ENCODE results near the gene NID2.
A peak's percentile ranks its signal among the peaks of the same experiment; 100 is the strongest.

Gene NID2

DNA sequence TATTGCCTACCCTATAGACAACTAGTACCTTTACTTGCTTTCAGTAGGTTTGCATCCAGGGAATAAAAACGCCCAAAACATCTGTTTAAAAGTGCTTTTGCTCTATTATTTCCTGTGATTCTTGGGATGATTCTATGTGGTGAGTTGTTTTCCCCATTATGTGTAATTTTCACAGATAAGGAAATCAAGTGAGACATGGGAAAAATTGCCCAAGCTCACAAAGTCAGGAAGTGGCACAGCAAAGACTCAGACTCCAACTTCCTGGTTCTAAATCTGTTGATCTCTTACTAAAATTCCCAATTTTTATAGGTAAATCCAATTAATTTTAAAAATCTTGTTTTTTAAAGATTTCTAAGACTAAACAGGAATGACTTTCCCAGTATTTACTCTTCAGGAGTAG lies 39.0 kb downstream of the NID2 start:
- no peak for DNase-seq (ENCODE audit: low read depth in 2 of 2)

DNA sequence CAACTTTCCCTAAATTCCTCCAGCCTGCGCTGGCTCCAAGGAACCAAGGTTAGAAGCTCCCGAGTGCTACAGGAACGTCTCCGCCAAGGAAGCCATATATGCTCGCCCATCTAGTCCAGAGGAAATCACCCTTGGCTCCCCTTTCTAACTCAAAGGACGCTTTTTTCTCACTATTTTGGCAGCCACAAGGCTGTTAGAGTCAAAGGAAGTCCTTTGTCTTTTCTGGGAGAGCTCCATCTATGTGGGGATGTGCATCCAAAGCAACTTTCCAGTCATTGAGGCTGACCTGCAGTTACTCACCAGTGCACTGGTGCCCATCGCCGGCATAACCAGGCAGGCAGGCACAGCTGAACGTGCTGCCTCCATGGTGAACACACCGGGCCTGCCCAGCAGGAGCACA lies 42.0 kb downstream of the NID2 start:
- DNase-seq (ENCODE audit: low read depth in 2 of 2), result no peak

DNA sequence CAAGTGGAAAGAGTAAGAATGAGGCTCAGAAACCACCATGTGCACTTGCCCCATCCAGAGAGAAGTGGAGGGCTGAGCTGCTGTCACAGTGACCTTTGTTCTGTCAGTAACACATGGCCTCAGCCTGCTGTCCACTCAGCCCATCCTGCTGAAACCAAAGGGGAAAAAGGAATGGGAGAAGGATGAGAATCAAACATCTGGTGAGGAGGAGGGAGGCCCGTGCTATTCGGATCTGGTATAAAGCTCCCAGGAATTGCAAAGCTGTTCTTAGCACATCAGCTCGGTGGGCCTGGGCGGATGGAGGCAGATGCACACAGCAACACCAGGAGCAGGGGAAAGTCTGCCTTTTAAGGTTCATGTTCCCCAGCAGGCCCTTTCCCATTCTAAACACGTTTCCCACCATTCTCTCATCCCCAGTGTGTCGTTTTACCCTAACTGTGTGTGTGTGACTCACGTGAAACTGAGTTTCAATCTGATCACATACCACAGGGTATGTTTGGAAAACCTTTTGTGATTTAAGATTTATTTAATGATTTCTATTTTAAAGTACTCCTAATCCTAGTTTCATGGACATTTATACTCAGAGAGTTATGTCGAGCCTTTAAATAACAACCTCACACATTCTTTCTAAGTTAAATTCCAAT lies 42.7 kb downstream of the NID2 start:
- no peak for DNase-seq (ENCODE audit: low read depth in 2 of 2)

DNA sequence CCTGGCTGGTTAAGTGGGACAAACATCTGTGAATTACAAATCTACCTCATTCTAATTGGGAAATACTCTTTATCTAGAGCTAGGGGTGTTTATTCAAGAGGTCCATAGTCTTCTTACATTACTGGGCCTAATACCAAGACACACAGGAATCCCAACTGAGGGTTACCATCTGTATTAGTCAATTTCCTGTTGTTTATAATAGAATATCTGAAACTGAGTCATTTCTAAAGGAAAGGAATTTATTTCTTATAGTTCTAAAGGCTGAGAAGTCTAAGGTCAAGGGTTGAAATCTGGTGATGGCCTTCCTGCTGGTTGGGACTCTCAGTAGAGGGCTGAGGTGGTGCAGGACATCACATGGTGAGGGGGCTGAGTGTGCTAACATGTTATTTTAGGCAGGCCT lies 43.5 kb downstream of the NID2 start:
- DNase-seq (ENCODE audit: low read depth in 2 of 2), result no peak

DNA sequence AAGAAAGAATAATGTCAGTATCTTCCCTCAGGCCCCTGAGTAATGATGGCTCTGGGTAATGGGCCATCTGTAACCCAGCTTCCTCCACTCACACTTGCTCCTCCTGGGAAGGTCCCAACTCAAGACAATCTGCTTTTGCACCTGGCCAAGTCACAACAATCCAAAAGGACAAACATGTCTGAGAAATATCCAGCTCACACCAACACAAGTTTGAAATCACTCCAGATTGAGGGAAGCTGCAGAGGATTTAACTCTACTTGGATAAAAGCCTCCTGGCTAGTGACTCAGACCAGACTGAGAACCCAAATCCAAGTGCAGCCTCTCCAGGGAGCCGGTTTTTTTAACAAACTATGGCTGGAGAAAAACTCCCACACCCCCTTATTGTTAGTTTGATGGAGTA lies 45.3 kb downstream of the NID2 start:
- no peak for DNase-seq (ENCODE audit: low read depth in 2 of 2)

DNA sequence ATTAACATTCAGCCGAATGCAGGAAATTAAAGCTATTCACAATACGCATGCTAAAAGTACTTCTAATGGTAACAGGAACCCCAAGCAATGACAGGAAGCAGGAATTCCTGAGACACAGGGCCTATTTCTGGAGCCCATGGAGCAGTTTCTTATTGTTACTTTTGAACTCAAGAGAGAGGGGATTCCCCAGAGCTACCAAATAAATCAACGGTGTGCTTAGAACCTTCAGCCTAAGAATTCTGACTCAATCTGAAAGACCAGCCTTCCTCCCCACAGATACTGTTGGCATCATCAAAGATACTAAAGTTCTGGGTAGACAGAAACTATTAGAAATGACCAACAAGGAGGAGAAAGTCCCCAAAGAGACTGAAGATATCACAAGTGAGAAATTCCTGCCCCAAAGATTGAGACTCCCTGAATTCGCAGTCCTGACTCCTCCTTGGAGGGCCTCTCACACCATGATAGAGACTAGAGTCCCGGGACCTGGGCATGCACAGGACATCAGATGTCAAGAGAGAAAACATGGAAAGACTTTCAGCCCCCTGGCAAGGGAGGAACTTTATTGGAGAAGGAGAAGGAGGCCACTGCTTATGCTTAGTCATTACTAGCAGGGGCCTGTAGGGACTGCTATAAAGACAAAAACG lies 46.8 kb downstream of the NID2 start:
- no peak for DNase-seq (ENCODE audit: low read depth in 2 of 2)

DNA sequence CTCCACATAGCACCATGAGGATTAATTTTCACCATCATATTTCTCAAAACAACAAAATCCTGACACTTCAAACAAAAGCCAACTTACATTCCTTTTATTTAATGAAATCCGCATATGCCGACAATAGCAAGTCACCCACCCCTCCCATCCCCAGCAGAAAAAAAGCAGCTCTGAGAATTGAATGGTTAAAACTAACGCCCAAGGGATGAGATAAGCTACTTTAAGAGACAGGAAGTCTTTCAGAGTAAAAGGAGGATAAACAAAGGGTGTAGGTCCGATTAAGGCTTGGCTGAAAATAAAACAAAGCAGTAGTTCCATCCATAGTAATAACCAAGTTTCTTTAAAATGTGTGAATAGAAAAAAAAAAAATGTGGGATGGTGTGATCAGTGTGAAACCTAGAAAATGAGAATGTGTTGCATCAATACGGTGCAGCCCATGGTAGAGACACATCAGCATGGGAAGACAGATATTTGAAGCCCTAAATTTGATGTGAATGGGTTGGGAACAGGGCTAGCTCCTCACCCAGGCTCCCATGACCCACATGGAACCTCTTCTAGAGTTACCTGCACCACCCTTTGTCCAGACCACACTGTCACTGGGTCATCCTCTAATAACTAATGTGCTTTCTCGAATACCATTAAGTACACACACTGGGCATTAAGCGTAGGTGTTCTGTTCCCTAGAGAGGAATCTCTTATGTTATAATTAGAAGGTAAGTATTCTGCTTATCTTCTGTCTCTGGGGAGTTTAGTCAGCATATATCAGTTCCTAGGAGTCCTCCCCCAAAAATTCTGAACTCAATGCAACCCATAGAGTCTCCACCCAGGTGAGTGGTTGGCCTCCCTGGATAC lies 47.8 kb downstream of the NID2 start:
- DNase-seq (ENCODE audit: low read depth in 2 of 2), result no peak

DNA sequence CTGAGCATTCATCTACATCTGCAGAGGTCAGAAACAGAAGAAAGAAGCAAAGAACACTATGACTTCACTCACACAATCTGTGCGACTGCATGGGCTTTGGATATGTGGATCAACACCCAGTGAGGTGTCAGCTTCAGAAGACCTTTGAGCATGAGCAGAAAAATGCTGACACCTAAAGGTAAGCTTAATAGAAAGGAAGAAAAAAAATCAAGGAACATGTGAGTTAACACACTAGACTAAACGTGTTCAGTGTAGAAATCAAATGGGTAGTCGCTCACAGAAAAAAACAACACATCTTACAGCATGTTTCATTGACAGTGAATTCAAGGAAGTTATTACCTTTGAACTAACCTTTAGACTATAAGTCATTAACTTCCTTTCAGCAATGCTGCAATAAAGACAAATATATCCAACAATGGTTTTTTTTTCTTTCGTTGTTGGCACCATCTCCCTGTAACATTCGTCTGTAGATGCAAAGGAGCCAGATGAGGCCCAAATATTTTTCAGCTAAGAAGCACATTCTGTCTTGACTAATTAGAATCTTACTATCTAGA lies 48.6 kb downstream of the NID2 start:
- no peak for DNase-seq (ENCODE audit: low read depth in 2 of 2)

DNA sequence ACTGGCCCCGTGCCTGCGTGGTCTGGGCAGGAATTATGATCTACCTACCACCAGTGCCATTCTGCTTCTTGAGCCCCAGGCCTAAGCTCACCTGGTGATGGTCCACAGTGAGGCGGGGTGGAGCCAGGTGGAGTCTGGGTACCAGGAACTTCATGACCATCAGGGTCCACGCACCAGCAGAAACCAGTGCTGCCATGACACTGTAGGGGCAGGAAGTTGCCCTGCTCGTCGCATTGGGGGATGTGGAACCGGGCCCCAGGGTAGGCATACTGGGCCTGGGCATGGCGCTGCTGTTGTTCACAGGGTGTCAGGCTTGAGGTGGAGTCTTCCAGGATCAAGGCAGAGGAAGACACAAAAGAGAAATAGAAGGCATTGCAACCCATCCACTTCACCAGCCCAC lies 49.9 kb downstream of the NID2 start:
- no peak for DNase-seq (ENCODE audit: low read depth in 2 of 2)

DNA sequence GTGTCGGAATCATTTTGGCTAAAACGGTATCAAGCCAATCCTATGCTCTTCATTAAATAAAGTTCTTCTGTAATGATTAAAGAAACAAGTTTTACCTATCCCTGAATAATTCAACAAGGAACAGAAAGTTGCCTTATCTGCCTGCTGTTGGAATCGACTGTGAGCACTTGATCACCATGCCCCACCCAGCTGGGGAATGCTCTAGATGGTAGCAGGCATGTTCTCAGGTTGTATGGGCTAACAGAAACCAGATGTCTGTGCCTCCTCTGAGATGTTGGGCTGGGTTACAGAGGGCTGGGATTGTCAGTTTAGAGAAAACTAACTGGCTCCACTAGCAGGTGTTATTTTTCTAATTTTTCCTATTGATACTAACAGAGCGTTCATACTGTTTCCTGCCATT lies 50.6 kb downstream of the NID2 start:
- DNase-seq (ENCODE audit: low read depth in 2 of 2), result no peak

DNA sequence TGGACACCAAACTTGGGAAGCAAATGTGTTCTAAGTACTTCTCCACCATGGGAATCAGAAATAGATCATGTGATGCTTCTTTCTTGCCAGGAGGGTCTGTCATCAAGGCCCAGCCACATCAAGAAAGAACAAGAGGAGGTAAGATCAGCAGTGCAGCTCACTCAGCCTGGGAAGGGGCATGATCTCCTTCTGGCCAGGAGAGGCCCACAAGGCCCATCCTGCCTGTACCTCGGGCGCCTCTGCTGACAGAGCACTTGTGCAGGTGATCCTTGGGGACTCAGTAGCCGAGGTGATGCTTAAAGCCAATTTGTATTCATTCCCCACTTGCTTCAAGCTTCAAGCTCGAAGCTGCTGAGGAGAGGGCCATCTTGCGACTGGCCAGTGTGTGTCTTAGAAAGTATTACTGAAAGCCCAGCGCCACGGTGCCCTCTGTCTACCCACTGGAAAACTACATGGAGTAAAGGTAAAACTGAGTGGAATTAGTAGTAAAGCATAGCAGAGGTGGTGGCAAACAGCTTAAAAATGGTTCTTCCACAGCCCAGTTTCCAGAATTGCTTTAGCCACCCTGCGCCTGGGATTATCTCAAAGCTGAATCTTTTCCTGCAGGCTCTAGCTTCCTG lies 53.3 kb downstream of the NID2 start:
- DNase-seq (ENCODE audit: low read depth in 2 of 2), result no peak

DNA sequence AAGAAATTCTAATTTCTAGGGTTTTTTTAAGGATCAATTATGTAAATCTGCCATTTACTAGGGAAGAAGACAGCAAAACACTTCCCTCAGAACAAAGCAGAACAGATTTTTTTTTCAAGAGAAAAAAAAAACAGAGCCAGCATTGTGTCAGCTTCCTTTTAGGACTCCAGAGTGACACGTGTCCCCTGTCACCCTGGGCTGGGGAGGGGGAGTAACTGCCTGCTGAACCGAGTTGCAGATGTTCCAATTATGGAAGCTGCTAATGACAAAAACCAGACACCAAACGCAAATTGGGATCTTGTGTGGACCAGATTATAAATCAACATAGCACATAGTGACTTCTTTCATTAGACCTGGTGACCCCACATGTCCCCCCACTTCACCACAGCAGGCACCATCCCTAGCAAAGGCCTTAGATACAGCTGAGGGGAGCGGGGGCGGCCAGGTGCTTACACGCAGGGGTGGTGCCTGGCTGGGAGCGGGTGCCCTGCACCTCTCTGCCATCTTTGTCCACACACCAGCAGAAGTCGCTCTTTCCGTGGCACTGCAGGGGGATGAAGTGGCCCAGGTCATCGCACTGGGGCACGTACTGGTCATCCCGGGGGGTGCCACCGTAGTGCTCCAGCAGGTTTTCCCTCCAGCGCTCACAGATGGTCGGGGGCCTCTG lies 54.1 kb downstream of the NID2 start:
- no peak for DNase-seq (ENCODE audit: low read depth in 2 of 2)

DNA sequence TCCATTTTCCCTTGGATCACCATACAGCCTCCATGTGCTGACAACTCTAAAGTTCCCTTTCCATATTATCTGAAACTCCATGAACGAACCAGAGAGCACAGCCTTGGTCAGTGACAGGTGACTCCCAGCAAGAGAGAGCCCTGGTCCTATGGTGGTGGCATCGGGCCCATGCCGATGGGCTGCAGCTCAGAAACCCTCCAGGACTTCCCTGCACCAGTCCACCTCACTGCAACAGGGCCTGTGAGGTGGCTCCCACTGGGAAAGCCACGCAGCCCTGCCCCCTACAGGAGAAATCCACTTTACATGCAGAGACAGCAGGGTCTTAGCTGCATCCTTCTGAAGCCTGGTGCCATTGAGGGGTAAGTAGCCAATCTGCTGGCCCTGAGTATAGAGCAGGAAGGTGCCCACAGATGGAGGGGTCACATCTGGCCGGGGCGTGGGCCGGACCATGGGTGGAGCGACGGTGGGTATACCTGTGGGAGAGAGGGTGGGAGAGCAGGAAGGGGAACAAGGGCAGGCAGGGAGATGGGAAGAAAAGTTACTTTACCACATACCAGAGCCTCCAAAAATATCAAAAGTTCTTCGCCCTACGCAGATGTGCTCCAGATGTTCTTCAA lies 54.8 kb downstream of the NID2 start:
- DNase-seq (ENCODE audit: low read depth in 2 of 2), result peak in 1 of 2 donors; percentile 9

DNA sequence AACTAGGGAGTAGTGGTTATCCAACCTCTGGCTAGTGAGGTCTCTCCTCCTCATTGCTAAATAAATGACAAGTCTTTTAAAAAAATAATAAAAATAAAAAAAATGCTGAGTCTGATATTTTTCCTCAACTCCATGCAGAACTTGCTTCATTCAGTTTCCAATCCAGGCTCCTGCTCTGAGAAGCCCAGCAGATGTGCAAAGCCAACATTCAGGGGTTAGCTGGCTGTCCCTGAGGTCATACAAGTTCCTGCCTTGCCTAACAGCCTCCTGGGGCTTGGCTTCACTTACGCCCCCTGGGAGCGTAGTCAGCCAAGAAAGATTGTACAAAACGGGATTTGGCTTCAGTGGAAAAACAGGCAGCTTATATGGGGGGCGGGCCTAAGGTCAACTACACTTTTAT lies 56.2 kb downstream of the NID2 start:
- DNase-seq (ENCODE audit: low read depth in 2 of 2), result no peak

DNA sequence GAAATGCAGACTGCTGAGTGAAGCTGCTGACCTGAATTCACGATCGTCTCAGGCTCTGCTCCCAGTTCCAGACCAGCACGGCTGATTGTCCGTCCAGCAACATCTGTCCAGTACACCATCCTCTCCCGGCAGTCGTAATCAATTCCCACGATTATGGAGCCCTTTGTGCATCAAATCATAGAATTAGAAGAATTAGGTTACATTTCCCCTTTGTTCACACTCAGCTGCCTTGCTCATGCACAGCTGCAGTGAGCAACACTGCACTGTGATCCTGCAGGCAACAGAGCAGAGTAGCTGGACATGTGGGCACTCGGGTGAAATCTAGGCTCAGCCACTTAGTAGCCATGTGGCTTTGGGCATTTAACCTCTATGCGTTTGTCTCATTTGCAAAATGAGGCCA lies 57.3 kb downstream of the NID2 start:
- no peak for DNase-seq (ENCODE audit: low read depth in 2 of 2)

DNA sequence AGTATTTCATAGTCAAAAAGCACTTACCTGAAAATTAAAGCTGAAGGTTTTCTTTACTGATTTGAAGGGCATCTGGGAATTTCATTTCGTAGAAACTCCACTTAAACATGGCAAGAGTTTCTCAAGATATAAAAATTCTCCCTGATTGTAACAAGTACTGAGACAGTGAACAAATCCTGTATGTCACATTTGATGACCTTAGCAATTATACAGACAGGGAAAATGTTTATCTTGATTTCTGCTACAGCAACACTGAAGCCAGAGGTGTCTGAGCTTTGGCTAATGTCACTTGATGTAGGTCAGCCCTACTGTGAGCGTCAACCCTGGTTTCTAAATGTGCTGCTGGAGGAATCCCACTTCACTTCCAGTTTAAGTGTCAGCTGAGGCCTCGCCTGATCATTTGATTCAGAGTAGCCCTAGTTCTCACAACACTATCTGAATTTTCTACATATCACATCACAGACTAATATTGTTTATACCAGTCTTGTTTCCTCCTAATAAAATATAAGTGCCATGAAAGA lies 58.6 kb downstream of the NID2 start:
- DNase-seq (ENCODE audit: low read depth in 2 of 2), result no peak

DNA sequence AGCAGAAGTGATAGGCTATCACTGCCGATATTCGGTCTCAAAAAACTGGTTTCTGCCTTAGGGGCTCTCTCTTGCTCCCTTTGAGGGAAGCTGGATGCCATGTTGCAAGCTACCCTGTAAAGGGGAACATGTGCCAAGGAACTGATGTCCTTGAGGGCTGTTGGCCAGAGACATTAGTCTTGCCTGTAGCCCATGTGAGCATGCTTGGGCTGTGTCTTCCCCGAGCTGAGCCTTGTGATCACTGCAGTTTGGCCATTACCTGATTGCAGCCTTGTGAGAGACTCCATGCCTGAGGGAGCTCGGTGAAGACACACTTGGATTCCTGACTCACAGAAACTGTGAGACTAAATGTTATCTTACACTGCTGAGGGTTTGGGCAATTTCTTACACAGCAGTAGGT lies 60.7 kb downstream of the NID2 start:
- DNase-seq (ENCODE audit: low read depth in 2 of 2), result no peak

DNA sequence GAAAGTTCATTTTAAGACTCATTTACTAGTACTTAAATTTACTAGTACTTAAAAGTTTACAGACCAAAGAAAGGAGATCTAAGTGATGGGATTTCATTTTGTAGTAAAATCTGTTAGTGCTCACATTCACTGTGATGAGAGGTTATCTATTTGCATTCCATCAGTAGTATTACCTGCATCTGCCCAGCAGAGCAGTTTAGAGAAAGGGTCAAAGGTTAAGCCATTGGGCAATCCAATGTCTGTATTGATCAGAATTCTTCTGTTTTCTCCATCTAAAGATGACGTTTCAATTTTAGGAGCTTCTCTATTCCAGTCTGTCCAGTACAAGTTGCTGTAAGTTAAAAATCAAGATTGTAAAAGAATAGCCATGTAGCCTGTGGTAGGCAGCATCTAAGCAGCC lies 61.2 kb downstream of the NID2 start:
- DNase-seq (ENCODE audit: low read depth in 2 of 2), result no peak

DNA sequence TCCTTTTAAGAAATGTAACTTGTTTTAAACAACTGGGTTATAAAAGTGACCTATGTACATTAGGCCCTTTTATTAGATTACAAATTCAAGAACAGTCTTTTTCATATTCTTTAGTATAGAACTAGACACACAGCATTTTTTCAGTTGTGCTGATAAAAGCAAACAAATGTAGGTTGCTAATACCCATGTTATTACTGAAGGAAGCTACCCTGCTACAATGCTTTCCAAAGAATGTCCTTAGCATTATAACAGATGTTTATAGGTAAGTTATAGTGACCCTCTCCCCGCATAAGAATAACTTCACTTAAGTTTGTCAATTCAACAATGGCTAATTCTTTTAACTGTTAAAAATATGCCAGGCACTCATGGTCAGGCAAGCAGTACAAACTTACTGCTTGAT lies 61.6 kb downstream of the NID2 start:
- DNase-seq (ENCODE audit: low read depth in 2 of 2), result no peak

DNA sequence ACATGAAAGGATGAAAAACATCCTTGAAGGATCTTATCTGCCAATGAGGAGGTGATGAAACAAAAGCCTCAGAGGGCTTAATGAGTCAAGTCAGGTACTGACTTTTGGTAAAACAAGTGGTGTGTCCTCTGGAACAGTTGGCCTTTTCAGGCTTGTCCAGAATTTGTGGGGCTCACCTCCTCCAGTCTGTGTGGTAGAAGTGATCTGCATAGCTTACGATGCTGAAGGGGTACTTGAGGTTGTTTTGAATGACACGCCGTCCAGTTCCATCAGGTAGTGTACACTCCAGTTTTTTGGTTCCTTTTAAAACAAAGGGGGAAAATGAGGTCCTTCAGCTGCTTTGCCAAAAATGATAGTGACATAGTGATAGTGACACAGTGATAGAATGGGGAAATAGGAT lies 62.5 kb downstream of the NID2 start:
- DNase-seq (ENCODE audit: low read depth in 2 of 2), result no peak

DNA sequence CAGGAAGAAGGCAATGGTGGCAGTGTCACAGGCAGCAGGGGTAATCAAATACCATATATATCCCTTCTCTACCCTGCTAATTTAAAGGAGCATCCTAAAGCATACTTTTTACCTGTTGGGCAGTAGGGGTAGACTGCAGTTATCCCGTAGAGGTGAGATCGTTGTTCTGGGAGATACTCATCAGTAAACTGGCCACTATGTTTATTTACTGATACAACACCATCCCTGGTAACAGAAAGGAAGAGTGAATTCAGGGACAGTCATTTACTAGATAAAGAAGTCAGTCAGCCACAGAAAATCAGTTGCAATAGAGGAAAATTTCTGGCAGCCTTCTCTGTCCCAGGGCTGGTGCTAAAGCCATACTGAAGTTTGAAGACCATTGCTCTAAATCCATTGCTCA lies 63.2 kb downstream of the NID2 start:
- DNase-seq (ENCODE audit: low read depth in 2 of 2), result no peak
